Body of pancreas (tissue), 4 donors: ENCODE measurements around the gene EYA3. TPM values are rescaled to one million over a fixed set of nuclear protein-coding genes. Genes with fewer than 3 reads are reported as not detected.

Experiments
- ATAC-seq: fragments of 150-250 bp; one replicate; pipeline ENCODE4 v1.9.1; 2016
- DNase-seq, 4 donors: peaks; one replicate each; pipeline ENCODE4 v3.0.0-alpha.2; 2019
- H3K27ac ChIP-seq, 4 donors: fragments of 200-600 bp; sonication (generic); 1 replicate in 3 of 4; 2 replicates in 1 of 4; pipeline versions ENCODE4 v1.5.1 to v1.6.1; 2016 to 2019; ENCODE audit warnings: mild to moderate bottlenecking in 1 of 4, mixed read lengths in 1 of 4, moderate library complexity in 1 of 4
- H3K27me3 ChIP-seq, 2 donors: fragments of 200-600 bp; sonication (generic); one replicate each; pipeline ENCODE4 v1.6.0; 2016; ENCODE audit warnings: mild to moderate bottlenecking in 1 of 2
- H3K36me3 ChIP-seq, 2 donors: fragments of 200-600 bp; sonication (generic); replicated peaks in 1 of 2; 2 replicates each; pipeline ENCODE4 v1.5.1; 2016; ENCODE audit warnings: low read depth in 2 of 2; ENCODE audit not compliant: insufficient read depth in 1 of 2
- H3K4me1 ChIP-seq: fragments of 200-600 bp; sonication (generic); one replicate; pipeline ENCODE4 v1.6.0; 2016
- H3K4me3 ChIP-seq, 2 donors: fragments of 200-600 bp; sonication (generic); 1 replicate in 1 of 2; 2 replicates in 1 of 2; pipeline ENCODE4 v1.5.1; 2016 to 2019
- H3K9me3 ChIP-seq, 3 donors: fragments of 200-600 bp; sonication (generic); 1 replicate in 2 of 3; 2 replicates in 1 of 3; pipeline ENCODE4 v1.5.1; 2016
- CTCF ChIP-seq, 7 experiments: fragments of 450-650 bp in 4 of 7; fragments of 200-600 bp in 3 of 7; sonication (generic) in 3 of 7; IDR thresholded peaks; one replicate each; pipeline ENCODE4 v1.5.1; 2016 to 2019; ENCODE audit warnings: antibody characterized with exemption in 7 of 7
- POLR2A ChIP-seq, 3 donors: fragments of 450-650 bp; IDR thresholded peaks; one replicate each; pipeline ENCODE4 v1.6.1; 2016; ENCODE audit warnings: antibody characterized with exemption in 3 of 3, mild to moderate bottlenecking in 2 of 3
- WGBS, 2 donors: methylation state at CpG; one replicate each; pipeline ENCODE4 v1.1.5; 2017; 5-methylcytosine and 5-hydroxymethylcytosine counted together
- intact Hi-C: fragments of 100-400 bp; cut with DNase I; formaldehyde crosslinking; loops from one replicate; pipeline ENCODE4 v1.15.1; 2023
- total RNA-seq, 2 donors: library from RNA; depleted of rRNA; stranded (reverse); fragments of >200 nt; gene quantifications; one replicate each; pipeline ENCODE4 v1.1.0, GENCODE V29; 2016

The EYA3 gene
- total RNA-seq, 2 donors from 2014 or later: 7.8 to 15.5 TPM

GRCh38 chr1:28114844-28115243, 26.4 kb upstream of the EYA3 start:
- H3K4me1 ChIP-seq: no peaks in the 10 kb centered on the region
- intact Hi-C loops: no loop called here
- WGBS, 2 donors: 73 to 83% methylated on average over 2 of the region's 2 CpGs
- peak overlapping the region in 1 of 4 donors; percentile 4 for H3K27ac ChIP-seq
- no peak for DNase-seq
- ATAC-seq: no peak
- no peaks in the 10 kb centered on the region for H3K9me3 ChIP-seq
- no peak overlapping the region for H3K4me3 ChIP-seq
- no peaks in the 10 kb centered on the region for H3K27me3 ChIP-seq
- TF ChIP-seq POLR2A (IDR thresholded peaks at IDR 0.05) (no peak), CTCF (IDR thresholded peaks at IDR 0.05) (no peak)
- H3K36me3 ChIP-seq: no peaks in the 10 kb centered on the region

- H3K27ac ChIP-seq: peak overlapping the region in 1 of 4 donors; percentile 46
- ATAC-seq (no peak), DNase-seq (no peak)
- 66 to 74% methylated on average over 3 of the region's 3 CpGs for WGBS, 2 donors
- H3K4me1 ChIP-seq: no peaks in the 10 kb centered on the region
- TF ChIP-seq POLR2A (IDR thresholded peaks at IDR 0.05) (no peak), CTCF (IDR thresholded peaks at IDR 0.05) (peak in 1 of 7 experiments; percentile 10)
- no peaks in the 10 kb centered on the region for H3K27me3 ChIP-seq
- no peaks in the 10 kb centered on the region for H3K9me3 ChIP-seq
- intact Hi-C loops: no loop called here
- no peak overlapping the region for H3K4me3 ChIP-seq
- no peaks in the 10 kb centered on the region for H3K36me3 ChIP-seq
These were observed 24.8 kb upstream of the EYA3 start for GRCh38 chr1:28113242-28113572.

GRCh38 chr1:28112388-28113241, 24.2 kb upstream of the EYA3 start:
- ATAC-seq (no peak), DNase-seq (peak in 2 of 4 donors; percentile 15 to 68)
- no peaks in the 10 kb centered on the region for H3K9me3 ChIP-seq
- no peak overlapping the region for H3K4me3 ChIP-seq
- intact Hi-C loops: no loop called here
- H3K27me3 ChIP-seq: no peaks in the 10 kb centered on the region
- H3K4me1 ChIP-seq: no peaks in the 10 kb centered on the region
- no peaks in the 10 kb centered on the region for H3K36me3 ChIP-seq
- peak in 2 of 7 experiments; percentile 16 to 20 for TF ChIP-seq CTCF (IDR thresholded peaks at IDR 0.05)
- no peak for TF ChIP-seq POLR2A (IDR thresholded peaks at IDR 0.05)
- peak overlapping the region in 1 of 4 donors; percentile 46 for H3K27ac ChIP-seq
- WGBS, 2 donors: 66 to 67% methylated on average over 5 of the region's 5 CpGs

GRCh38 chr1:28111157-28111556, 22.7 kb upstream of the EYA3 start:
- WGBS, 2 donors: 59 to 94% methylated on average over 2 of the region's 2 CpGs

More at GRCh38 chr1:28111157-28111556, 22.7 kb upstream of the EYA3 start:
- Histone ChIP-seq H3K27ac (no peak overlapping the region), H3K4me1 (no peaks in the 10 kb centered on the region), H3K36me3 (no peaks in the 10 kb centered on the region), H3K4me3 (no peak overlapping the region), H3K9me3 (no peaks in the 10 kb centered on the region), H3K27me3 (no peaks in the 10 kb centered on the region)
- DNase-seq (peak in 1 of 4 donors; percentile 9), ATAC-seq (no peak)
- intact Hi-C loops: no loop called here
- no peak for TF ChIP-seq CTCF (IDR thresholded peaks at IDR 0.05)
- no peak for TF ChIP-seq POLR2A (IDR thresholded peaks at IDR 0.05)
